Loucy (cell line): ENCODE results near the gene C1orf159.

Experiments used
- CTCF ChIP-seq: fragments of 200-600 bp; sonication (generic); conservative IDR thresholded peaks from 2 replicates; pipeline ENCODE4 v1.5.1; 2014; ENCODE audit warnings: mild to moderate bottlenecking, antibody characterized with exemption, low read length
- EZH2phosphoT487 ChIP-seq: fragments of 200-600 bp; IDR thresholded peaks from 2 replicates; pipeline ENCODE4 v1.6.1; 2018; ENCODE audit warnings: antibody characterized with exemption, mild to moderate bottlenecking, moderate library complexity, borderline replicate concordance

- TF ChIP-seq CTCF (no peak), EZH2phosphoT487 (no peak)
Observed at GRCh38 chr1:1161078-1161682, 45.3 kb upstream of the C1orf159 start.
